GM15510 (cell line): Measurements from ENCODE around the gene CDCA4.

Experiments
- POLR2A ChIP-seq: IDR thresholded peaks from 3 replicates; pipeline ENCODE4 v1.6.1; 2011; ENCODE audit warnings: borderline replicate concordance; ENCODE audit not compliant: insufficient read length; ENCODE audit errors: extremely low read depth

Gene CDCA4

DNA sequence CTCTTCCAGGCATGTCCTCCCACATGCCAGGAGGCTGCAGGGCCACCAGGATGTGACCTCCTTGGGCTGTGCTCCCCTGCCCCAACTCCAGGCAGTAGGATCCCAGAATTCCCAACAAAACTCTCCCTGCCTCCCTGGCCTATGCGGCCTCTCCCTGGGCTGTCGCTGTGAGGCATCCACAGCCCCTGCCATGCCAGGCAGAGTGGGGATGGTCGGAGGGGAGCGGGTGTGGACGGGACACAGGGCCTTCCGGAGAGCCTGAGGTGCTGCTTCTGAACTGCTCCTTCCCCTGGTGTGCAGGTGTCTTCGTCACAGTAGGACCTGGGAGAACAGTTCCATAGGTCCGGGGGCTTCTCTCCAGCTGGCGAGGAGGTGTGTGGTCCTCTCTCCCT, 26.0 kb upstream of the CDCA4 start:
- no peak for TF ChIP-seq POLR2A

DNA sequence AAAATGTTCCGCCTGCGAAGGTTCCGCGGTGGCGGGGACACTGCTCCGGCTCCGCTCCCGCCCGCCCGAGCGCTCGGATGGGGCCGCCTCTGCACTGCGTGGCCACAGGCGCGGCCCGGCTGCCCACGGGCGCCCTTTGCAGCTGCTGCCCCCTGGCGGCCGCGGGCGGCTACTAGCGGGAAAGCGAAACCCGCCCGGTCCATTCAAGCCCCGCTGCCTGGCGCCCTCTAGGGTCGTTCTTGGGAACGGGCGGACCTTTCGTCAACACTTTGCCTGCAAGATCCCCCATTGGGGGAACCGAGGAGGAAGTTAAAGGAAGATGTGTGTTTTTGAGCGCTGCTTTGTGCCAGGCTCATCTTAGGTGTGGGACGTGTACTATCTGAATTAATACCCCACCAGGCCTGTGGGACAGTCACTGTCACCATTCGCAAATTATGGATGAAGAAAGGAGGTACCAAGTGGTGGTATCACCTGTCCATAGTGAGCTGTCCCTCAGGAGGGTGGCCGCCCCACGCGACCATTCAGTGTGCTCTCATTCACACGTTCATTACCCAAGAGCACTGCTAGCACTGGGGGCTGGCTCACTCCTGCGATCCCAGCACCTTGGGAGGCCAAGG, 24.9 kb upstream of the CDCA4 start:
- TF ChIP-seq POLR2A: no peak

DNA sequence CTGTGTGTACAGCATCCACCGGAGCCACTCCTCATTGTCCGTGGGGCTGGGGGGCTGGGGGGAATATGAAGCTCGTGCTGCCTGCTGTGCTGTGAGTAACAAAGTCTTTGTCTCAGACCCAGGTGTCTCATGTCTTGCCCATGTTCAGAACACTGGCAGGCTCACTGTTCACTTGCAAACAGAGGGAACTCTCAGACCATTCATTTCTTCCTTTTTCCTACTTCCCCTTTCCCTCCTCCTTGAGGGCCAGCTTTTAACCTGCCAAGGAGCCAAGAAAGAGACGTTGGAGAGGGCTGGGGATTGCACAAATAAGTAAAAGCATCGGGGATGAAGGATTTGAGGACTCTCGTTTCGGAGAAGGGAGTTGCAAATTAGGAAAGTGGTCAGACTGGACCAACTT, 22.8 kb upstream of the CDCA4 start:
- no peak for TF ChIP-seq POLR2A

DNA sequence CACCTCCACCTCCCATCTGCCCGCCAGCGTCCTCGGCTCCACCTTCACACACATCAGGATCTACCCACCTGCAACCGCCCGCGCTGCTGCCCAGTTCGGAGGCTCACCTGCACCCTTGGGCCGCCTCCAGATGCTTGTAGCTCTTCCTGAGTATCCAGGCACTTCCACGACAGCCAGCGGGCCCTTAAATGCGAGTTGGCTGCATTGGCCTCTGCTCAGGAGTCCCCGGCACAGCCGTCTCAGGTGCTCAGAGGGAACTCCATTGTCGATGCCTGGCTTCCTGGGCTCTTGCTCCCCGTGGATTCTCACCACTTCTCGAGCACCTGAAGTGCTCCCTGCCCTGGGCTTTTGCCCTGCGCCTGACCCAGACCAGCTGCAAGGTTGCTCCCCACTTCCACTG, 21.9 kb upstream of the CDCA4 start:
- TF ChIP-seq POLR2A: no peak

DNA sequence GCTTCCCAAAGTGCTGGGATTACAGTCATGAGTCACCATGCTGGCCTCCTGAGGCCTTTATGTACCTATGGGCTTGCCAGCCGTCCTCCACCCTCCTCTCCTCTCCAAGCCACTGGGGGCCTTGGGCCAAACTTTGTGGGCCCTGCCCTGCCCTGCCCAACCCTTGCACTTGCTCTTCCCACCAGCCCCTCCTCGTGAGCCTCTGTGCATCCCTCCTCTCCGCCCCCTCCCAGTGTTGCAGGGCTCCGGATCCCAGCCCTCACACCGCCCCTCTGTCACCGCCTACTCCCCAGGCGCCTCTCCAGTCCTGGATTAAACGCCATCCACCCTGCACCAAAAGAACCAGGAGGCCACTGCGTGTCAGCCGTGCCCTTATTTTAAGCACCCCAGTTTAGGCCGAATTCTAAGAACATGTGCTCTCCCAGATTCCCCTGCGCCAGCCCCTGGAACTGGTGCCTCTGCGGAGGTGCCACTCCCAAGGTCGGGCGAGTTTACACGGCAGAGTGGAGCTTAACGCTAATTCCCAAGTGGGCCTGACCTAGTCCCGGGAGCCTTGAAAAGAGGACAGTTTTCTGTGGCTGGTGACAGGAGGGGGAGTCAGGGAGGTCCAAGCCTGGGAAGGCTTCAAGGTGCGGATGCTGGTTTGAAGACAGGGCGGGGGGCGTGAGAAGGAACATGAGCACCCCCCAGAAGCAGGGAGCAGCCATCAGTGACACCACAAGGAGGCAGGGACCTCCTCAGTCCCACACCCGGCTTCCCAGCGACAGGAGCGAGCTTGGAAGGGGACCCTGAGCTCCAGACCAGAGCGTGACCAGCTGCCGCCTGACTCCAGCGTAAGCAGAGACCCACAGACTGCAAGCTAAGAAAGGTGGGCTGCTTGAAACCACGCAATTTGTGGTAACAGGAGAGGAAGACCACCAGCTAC, 21.2 kb upstream of the CDCA4 start:
- TF ChIP-seq POLR2A: no peak

DNA sequence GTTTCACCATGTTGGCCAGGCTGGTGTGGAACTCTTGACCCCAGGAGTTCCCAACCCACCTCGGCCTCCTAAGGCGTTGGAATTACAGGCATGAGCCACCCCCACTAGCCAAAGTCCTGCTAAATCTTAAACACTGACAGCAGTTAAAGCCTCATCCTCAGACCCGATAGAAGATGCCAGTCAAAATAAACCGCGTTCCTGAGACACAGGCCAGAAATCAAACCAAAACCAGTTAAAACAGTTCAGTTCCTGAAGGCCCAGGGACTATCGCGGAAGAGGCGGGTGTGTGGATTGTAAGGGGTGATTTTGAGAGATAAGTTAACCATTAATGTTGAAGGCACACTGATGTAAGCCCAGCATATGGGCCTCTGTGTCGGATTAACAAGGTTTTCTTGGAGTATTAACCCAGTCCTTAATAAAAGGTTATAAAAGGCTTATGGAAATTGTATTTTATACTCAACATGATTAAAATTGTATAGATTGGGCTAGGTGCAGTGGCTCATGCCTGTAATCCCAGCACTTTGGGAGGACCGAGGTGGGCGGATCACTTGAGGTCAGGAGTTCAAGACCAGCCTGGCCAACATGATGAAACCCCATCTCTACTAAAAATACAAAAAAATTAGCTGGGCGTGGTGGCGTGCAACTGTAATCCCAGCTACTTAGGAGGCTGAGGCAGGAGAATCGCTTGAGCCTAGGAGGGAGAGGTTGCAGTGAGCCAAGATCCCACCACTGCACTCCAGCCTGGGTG, 18.7 kb upstream of the CDCA4 start:
- no peak for TF ChIP-seq POLR2A

DNA sequence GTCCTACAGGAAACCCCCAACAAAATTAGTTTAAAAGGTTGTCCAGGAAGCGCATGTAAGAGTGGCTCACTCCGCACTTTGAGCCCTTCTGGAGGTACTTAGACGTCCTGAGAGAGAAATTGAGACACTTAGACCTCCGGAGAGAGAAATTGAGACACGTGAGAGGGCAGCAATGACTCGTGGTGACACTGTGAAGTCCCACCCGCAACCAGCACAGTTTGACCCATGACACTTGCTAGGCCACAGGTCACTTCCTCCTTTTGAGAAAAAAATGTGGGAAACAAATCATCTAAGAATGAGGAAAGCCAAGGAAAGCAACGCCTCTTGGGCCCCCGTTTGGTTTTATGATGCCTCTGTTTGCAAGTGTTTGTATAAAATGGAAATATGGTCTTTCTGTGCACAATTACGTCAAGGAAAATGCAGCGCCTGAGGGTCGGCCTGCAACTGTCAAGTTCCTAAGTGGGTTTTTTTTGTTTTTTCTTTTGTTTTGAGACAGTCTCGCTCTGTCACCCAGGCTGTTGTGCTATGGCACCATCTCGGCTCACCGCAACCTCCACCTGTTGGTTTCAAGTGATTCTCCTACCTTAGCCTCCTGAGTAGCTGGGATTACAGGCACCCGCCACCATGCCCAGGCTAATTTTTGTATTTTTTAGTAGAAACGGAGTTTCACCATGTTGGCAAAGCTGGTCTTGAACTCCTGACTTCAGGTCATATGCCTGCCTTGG, 13.6 kb upstream of the CDCA4 start:
- no peak for TF ChIP-seq POLR2A

DNA sequence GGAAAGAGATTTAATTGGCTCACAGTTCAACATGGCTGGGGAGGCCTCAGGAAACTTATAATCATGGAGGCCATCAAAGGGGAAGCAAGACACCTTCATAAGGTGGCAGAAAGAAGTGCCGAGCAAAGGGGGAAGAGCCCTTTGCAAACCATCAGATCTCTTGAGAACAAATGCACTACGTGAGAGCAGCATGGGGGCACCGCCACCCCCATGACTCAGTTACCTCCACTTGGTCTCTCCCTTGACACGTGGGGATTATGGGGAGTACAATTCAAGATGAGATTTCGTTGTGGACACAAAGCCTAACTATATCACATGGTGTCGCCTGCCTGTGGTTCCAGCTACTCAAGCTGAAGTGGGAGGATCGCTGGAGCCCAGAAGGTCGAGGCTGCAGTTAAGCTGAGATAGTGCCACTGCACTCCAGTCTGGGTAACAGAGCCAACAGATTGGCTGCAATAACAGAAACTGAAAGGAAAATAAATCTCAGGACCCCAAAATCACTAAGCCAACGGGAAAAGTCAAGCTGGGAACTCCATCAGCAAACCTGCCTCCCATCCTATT, 10.0 kb upstream of the CDCA4 start:
- no peak for TF ChIP-seq POLR2A

DNA sequence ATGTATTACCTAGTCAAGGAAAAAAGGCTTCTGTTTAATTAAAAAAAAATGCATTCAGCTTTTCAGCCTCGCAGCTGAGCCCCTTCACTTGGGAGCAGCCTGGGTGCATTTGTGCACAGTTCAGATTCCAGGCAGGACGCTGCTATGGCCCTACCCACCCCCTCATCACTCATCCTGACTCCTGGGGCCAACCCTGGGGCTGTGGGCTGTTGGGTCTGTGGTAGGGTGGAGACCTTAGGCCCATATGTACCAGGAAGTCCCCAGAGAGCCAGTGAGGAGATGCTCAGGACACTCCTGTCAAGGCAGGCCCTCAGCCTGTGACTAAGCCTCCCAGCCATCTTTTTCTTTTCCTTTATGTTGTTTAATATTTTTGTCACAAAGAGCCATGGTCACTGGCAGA, 9.3 kb upstream of the CDCA4 start:
- TF ChIP-seq POLR2A: no peak

DNA sequence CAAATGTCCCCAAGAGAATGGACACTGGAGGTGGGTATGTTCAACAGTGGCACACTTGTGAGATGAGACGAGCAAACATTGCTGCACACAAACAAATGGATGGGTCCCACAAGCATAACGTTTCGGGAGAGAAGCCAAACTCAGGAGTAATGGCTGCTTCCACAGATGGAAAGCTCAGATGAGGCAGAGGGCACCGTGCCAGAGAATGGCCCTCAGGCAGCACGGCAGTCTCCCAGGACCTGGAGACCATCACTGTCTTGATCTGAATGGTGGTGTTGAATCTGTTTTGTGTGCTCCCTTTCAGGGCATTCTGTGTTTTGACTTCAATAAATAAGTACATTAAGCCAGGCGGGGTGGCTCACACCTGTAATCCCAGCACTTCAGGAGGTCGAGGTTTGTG, 8.5 kb upstream of the CDCA4 start:
- no peak for TF ChIP-seq POLR2A

DNA sequence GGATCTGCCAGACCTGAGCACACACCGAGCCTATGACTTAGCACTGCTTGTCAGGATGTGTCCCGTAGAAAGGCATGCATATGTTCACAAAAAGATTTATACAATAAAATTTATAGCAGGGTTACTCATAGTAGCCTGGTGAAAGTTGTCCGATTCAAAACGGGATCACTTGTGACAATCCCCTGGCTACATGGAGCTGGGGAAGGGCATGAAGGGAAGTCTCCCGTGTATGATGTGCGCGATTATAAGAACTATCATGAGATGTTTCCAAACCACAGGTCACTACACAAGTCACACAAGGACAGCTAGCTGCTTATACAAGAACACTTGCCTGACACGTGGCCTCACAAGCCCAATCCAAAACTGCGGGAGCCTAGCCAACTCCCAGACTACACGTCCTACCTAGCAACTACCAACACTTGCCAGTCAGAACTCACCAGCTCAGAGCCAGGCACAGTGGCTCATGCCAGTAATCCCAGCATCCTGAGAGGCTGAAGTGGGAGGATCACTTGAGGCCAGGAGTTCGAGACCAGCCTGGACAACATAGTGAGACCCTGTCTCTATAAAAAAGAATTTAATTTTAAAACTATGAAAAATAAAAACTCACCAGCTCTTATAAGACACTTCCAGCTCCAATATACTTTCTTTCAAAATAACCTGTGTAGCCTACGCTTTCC, 7.5 kb upstream of the CDCA4 start:
- TF ChIP-seq POLR2A: no peak

DNA sequence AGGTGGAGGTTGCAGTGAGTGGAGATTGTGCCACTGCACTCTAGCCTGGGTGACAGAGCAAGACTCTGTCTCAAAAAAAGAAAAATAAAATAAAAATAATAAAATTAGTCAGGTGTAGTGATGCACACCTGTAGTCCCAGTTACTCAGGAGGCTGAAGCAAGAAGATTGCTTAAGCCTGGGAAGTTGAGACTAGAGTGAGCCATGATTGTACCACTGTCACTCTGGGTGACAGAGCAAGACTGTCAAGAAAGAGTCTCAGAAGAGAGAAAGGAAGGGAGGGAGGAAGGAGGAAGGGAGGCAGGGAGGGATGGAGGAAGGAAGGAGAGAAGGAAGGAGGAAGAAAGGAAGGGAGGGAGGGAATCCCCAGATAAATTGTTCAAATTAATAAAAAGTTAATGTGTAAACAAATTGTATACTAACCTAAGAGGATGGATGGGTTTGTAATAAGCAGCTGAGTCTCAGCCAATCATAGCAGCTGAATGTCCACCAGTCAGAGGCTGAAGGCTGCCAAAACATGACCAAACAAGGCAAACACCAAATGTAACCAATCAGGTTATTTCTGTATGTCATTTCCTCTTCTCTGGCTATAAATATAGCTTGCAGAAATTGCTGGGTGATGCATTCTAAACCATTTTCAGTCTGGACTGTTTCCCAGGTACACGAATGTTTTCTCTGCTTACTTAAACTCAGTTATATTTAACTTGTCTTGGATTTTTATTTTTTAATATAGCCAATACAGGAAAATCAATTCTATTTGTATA, 6.1 kb upstream of the CDCA4 start:
- no peak for TF ChIP-seq POLR2A

DNA sequence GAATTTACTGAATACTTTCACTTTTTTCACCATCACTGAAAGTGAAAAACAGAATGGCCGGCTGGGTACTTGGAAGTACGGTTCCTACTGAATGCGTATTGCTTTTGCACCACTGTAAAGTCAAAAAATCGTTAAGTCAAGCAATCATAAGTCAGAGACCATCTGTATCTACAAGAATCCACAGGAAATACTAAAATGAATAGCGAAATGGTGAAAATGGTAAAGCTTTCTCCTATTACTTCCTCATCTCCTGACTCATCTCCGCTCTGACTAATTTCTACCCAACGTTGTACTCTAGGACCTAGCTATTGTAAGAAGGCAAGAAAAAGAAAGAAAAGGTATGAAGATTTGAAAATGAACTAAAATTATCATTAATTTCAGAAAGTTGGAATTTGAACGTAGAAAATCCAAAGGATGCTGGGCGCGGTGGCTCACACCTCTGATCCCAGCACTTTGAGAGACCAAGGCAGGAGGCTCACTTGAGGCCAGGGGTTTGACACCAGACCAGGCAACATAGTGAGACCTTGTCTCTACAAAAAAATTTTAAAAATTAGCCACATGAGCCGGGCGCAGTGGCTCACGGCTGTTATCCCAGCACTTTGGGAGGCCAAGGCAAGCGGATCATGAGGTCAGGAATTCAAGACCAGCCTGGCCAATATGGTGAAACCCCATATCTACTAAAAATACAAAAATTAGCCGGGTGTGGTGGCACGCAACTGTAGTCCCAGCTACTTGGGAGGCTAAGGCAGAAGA, 5.3 kb upstream of the CDCA4 start:
- TF ChIP-seq POLR2A: no peak

DNA sequence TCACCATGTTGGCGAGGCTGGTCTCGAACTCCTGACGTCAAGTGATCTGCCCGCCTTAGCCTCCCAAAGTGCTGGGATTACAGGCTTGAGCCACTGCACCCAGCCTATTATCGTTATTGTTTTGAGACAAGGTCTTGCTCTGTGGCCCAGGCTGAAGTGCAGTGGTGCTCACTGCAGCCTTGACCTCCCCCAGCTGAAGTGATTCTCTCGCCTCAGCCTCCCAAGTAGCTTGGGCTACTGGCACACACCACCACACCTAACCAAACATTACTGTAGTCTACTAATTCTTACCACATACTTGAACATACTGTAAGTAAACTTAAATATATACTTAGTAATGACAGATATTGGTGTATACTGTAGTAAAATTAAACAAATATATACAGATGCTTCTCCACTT, 4.5 kb upstream of the CDCA4 start:
- TF ChIP-seq POLR2A: no peak
